Measurements from ENCODE around the gene THADA.

DNA sequence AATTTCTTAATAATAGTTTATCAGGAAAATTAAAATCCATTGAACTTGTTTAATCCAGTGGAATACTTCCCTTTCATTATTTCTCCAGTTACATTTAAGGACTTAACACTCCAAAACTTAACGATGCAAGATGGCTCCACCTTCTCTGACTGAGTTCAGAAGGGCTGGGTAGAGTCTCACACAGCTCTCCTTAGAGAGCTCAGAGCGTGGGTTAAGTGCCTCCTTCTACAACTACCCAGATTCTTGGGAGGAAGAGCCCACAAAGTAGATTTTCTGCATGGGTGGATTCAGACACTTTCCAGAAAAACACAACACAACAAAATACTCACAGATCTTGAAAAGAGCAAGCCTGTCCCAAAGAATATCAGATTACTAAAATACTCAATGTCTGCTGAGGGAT, 130.6 kb downstream of the THADA start:
- TF ChIP-seq, protein P1, sequence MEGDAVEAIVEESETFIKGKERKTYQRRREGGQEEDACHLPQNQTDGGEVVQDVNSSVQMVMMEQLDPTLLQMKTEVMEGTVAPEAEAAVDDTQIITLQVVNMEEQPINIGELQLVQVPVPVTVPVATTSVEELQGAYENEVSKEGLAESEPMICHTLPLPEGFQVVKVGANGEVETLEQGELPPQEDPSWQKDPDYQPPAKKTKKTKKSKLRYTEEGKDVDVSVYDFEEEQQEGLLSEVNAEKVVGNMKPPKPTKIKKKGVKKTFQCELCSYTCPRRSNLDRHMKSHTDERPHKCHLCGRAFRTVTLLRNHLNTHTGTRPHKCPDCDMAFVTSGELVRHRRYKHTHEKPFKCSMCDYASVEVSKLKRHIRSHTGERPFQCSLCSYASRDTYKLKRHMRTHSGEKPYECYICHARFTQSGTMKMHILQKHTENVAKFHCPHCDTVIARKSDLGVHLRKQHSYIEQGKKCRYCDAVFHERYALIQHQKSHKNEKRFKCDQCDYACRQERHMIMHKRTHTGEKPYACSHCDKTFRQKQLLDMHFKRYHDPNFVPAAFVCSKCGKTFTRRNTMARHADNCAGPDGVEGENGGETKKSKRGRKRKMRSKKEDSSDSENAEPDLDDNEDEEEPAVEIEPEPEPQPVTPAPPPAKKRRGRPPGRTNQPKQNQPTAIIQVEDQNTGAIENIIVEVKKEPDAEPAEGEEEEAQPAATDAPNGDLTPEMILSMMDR (IDR thresholded peaks at IDR 0.05; ENCODE audit: low read length): no peak
- TF ChIP-seq EZH2 (IDR thresholded peaks at IDR 0.05; ENCODE audit: borderline replicate concordance, low read length): no peak
